Cardiac fibroblast (primary cell): ENCODE data around the gene AADACL2.

Experiments used
- DNase-seq, 2 donors: peaks; one replicate each; pipeline versions ENCODE4 v3.0.0 to v3.0.0-alpha.2; 2010; ENCODE audit warnings: low read depth in 2 of 2
- H3K4me3 ChIP-seq, 2 donors: replicated peaks in 1 of 2; 1 replicate in 1 of 2; 2 replicates in 1 of 2; pipeline ENCODE4 v1.5.1; 2011; ENCODE audit warnings: low read depth in 2 of 2, low read length in 2 of 2, mild to moderate bottlenecking in 2 of 2, moderate library complexity in 1 of 2
- TF ChIP-seq, protein P1 (sequence below): IDR thresholded peaks from one replicate; pipeline ENCODE4 v1.5.1; 2011; ENCODE audit warnings: low read depth, mild to moderate bottlenecking, low read length, inconsistent platforms

AADACL2 gene

GRCh38 chr3:151794080-151794479, 60.4 kb downstream of the AADACL2 start:
- no peak for DNase-seq
- TF ChIP-seq, protein P1, sequence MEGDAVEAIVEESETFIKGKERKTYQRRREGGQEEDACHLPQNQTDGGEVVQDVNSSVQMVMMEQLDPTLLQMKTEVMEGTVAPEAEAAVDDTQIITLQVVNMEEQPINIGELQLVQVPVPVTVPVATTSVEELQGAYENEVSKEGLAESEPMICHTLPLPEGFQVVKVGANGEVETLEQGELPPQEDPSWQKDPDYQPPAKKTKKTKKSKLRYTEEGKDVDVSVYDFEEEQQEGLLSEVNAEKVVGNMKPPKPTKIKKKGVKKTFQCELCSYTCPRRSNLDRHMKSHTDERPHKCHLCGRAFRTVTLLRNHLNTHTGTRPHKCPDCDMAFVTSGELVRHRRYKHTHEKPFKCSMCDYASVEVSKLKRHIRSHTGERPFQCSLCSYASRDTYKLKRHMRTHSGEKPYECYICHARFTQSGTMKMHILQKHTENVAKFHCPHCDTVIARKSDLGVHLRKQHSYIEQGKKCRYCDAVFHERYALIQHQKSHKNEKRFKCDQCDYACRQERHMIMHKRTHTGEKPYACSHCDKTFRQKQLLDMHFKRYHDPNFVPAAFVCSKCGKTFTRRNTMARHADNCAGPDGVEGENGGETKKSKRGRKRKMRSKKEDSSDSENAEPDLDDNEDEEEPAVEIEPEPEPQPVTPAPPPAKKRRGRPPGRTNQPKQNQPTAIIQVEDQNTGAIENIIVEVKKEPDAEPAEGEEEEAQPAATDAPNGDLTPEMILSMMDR, result no peak
- H3K4me3 ChIP-seq, result no peak overlapping the region

- DNase-seq, result peak; percentile 76 to 85
- TF ChIP-seq, protein P1, result no peak
- H3K4me3 ChIP-seq, result no peak overlapping the region
Measured at GRCh38 chr3:151795276-151795675, 61.5 kb downstream of the AADACL2 start.

DNA sequence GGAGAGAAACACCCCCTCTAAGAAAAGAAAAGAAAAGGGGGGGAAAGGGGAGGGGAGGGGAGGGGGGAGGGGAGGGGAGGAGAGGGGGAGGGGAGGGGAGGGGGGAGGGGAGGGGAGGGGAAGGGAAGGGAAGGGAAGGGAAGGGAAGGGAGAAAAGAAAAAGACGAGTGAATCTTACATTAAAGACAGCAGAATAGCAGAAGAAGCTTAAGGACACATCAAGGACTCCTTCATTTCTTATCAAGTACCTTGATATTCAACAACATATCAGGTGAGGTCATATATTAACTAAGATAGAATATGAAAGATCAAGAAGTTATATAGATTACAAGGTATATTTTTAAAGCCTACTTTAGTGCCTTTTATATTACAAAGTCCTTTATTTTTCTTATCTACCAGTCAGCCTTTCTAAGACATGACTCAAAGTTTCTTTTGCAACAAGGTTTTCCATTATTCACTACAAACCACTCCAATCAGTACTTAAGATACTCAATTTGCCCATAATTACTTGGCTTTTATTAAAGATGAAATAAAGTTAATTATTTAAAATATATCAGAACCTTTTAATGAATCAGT, 62.5 kb downstream of the AADACL2 start:
- H3K4me3 ChIP-seq, result no peak overlapping the region
- TF ChIP-seq, protein P1, result no peak
- DNase-seq, result peak; percentile 48 to 61

DNA sequence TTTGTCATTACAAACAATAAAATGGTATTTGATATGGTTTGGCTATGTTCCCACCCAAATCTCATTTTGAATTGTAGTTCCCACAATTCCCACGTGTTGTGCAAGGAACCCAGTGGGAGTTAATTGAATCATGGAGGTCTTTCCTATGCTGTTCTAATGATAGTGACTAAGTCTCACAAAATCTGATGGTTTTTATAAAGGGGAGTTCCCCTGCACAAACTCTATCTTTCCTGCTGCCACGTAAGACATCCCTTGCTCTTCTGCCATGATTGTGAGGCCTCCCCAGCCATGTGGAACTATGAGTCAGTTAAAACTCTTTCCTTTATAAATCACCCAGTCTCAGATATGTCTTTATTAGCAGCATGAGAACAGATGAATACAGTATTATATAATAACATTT, 64.7 kb downstream of the AADACL2 start:
- TF ChIP-seq, protein P1, result no peak
- peak in 1 of 2 donors; percentile 75 for DNase-seq
- no peak overlapping the region for H3K4me3 ChIP-seq

DNA sequence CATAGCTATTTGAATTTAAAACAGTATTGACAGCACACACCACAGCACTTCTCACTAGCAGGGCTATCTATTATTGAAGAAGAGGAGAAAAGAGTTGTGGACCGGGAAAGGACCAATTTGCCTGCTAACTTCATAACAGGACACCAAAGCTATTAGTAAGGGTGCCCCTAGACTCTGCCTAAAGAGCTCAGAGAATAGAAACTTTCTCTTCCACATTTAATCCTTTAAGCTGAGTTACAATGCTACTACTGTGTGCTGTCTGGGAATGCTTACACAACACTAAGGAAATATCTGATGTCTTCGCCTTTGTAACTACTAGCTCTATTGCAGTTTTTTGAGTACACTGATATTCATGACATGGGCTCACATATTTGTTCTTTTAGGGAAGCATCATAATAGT, 66.7 kb downstream of the AADACL2 start:
- DNase-seq, result peak in 1 of 2 donors; percentile 11
- TF ChIP-seq, protein P1, result no peak
- no peak overlapping the region for H3K4me3 ChIP-seq

GRCh38 chr3:151804267-151804666, 70.5 kb downstream of the AADACL2 start:
- DNase-seq, result peak in 1 of 2 donors; percentile 73
- no peak overlapping the region for H3K4me3 ChIP-seq
- TF ChIP-seq, protein P1, result no peak

GRCh38 chr3:151806838-151807237, 73.1 kb downstream of the AADACL2 start:
- DNase-seq, result no peak
- TF ChIP-seq, protein P1, result no peak
- H3K4me3 ChIP-seq, result no peak overlapping the region
